GM12875 (cell line): ENCODE results near the gene CORO1A.
"Not testable (repeated sequence)": the region's sequence is repeated elsewhere in the genome, so short reads cannot be mapped to it uniquely, and the experiment has no call there.

Source experiments
- H3K4me3 ChIP-seq: one replicate; pipeline ENCODE4 v1.5.1; 2011; ENCODE audit warnings: low read depth, low read length, control low read depth
- TF ChIP-seq, protein P1 (sequence below): IDR thresholded peaks from 2 replicates; pipeline ENCODE4 v1.5.1; 2011; ENCODE audit warnings: low read depth, mild to moderate bottlenecking, control low read depth, inconsistent platforms, low read length, moderate library complexity, borderline replicate concordance; ENCODE audit not compliant: insufficient read depth

CORO1A gene

DNA sequence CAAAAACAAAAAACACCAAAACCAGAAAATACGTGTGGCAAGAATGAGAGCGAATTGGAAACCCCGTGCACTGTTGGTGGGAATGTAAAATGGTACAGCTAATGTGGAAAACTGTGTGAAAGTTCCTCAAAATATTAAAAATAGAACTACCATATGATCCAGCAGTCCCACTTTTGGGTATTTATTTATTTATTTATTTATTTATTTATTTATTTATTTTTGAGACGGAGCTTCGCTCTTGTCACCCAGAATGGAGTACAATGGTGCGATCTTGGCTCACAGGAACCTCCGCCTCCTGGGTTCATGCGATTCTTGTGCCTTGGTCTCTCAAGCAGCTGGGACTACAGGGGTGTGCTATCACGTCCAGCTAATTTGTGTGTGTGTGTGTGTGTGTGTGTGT lies 30.9 kb upstream of the CORO1A start:
- H3K4me3 ChIP-seq: no peak overlapping the region
- TF ChIP-seq, protein P1, sequence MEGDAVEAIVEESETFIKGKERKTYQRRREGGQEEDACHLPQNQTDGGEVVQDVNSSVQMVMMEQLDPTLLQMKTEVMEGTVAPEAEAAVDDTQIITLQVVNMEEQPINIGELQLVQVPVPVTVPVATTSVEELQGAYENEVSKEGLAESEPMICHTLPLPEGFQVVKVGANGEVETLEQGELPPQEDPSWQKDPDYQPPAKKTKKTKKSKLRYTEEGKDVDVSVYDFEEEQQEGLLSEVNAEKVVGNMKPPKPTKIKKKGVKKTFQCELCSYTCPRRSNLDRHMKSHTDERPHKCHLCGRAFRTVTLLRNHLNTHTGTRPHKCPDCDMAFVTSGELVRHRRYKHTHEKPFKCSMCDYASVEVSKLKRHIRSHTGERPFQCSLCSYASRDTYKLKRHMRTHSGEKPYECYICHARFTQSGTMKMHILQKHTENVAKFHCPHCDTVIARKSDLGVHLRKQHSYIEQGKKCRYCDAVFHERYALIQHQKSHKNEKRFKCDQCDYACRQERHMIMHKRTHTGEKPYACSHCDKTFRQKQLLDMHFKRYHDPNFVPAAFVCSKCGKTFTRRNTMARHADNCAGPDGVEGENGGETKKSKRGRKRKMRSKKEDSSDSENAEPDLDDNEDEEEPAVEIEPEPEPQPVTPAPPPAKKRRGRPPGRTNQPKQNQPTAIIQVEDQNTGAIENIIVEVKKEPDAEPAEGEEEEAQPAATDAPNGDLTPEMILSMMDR: no peak

DNA sequence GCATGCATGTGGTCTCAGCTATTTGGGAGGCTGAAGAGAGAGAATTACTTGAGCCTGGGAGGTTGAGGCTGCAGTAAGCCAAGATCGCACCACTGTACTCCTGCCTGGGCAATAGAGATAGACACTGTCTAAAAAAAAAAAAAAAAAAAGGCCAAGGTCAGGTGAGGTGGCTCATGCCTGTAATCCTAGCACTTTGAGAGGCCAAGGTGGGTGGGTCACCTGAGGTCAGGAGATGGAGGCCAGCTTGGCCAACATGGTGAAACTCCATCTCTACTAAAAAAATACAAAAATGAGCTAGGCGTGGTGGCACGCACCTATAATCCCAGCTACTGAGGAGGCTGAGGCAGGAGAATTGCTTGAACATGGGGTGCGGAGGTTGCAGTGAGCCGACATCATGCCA lies 28.2 kb upstream of the CORO1A start:
- TF ChIP-seq, protein P1: no peak
- no peak overlapping the region for H3K4me3 ChIP-seq

DNA sequence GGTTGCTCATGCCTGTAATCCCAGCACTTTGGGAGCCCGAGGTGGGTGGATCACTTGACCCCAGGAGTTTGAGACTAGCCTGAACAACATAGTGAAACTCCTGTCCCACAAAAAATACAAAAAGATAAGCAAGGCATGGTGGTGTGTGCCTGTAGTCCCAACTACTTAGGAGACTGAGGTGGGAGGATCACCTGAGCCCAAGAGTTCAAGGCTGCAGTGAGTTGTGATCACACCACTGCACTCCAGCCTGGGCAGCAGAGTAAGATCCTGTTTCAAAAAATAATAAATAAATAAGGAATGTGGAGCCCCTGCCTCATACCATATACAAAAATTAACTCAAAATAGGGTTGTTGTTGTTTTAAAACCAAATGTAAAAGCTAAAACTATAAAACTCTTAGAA lies 26.2 kb upstream of the CORO1A start:
- no peak overlapping the region for H3K4me3 ChIP-seq
- TF ChIP-seq, protein P1: no peak

DNA sequence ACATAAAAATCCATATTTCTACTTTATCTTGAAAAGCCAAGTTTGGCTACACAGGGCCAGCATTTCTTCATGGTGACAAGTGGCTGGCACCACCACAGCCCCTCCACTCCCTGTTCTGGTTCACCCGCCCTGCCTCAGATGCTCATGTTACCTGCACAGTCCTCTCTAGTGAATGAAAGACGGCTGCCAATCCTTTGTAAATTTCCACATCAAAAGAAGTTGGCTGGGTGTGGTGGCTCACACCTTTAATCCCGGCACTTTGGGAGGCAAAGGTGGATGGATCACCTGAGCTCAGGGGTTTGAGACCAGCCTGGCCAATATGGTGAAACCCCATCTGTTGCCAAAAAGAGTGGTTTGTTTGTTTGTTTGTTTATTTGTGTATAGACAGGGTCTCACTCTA lies 19.9 kb upstream of the CORO1A start:
- H3K4me3 ChIP-seq: no peak overlapping the region
- TF ChIP-seq, protein P1: no peak

DNA sequence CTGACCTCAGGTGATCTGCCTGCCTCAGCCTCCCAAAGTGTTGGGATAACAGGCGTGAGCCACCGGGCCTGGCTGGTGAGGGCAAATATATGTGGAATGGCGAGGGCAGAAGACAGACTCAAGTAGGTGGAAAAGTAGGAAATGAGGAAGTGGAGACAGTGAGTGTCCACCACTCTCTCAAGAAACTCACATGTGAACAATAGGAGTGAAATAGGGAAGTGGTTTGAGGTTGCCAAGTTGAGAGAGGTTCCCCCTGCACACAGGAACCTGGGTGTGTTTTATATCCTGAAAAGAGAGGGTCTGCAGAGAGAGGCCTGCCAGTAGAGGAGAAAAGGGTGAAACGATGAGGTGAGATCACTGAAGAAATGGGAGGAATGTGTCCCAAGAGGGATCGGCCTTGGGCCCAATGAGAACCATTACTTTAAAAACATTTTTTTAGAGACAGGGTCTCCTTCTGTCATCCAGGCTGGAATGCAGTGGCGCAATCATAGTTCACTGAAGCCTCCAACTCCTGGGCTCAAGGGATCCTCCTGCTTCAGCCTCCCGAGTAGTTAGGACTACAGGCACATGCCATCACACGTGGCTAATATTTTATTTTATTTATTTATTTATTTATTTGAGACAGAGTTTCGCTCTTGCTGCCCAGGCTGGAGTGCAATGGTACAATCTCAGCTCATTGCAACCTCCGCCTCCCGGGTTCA lies 17.1 kb upstream of the CORO1A start:
- no peak overlapping the region for H3K4me3 ChIP-seq
- TF ChIP-seq, protein P1: no peak

DNA sequence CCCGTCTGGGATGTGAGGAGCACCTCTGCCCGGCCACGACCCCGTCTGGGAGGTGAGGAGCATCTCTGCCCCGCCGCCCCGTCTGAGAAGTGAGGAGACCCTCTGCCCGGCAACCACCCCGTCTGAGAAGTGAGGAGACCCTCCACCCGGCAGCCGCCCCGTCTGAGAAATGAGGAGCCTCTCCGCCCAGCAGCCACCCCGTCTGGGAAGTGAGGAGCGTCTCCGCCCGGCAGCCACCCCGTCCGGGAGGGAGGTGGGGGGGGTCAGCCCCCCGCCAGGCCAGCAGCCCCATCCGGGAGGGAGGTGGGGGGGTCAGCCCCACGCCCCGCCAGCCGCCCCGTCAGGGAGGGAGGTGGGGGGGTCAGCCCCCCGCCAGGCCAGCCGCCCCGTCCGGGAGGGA lies 14.7 kb upstream of the CORO1A start:
- H3K4me3 ChIP-seq: not testable (repeated sequence)

DNA sequence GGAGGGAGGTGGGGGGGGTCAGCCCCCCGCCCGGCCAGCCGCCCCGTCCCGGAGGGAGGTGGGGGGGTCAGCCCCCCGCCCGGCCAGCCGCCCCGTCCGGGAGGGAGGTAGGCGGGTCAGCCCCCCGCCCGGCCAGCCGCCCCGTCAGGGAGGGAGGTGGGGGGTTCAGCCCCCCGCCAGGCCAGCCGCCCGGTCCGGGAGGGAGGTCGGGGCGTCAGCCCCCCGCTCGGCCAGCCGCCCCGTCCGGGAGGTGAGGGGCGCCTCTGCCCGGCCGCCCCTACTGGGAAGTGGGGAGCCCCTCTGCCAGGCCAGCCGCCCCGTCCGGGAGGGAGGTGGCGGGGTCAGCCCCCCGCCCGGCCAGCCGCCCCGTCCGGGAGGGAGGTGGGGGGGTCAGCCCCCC lies 14.0 kb upstream of the CORO1A start:
- not testable (repeated sequence) for H3K4me3 ChIP-seq

DNA sequence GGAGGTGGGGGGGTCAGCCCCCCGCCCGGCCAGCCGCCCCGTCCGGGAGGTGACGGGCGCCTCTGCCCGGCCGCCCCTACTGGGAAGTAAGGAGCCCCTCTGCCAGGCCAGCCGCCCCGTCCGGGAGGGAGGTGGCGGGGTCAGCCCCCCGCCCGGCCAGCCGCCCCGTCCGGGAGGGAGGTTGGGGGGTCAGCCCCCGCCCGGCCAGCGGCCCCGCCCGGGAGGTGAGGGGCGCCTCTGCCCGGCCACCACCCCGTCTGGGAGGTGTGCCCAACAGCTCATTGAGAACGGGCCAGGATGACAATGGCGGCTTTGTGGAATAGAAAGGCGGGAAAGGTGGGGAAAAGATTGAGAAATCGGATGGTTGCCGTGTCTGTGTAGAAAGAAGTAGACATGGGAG lies 13.3 kb upstream of the CORO1A start:
- H3K4me3 ChIP-seq: not testable (repeated sequence)

DNA sequence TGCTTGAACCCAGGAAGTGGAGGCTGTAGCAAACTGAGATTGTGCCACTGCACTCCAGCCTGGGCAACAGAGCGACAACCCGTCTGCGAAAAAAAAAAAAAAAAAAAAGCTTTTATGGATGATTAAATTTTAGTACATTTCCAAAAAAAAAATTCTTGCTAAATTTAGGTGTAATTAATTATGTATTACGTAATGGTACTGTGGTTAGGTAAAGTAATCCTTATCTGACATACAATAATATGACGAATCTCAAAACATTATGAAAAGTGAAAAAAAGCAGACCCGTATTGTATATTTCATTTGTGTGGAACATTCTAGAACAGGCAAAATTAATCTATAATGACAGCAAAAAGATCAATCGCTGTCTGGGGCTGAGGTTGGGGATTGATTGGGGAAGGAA lies 10.3 kb upstream of the CORO1A start:
- TF ChIP-seq, protein P1: no peak
- H3K4me3 ChIP-seq: no peak overlapping the region

DNA sequence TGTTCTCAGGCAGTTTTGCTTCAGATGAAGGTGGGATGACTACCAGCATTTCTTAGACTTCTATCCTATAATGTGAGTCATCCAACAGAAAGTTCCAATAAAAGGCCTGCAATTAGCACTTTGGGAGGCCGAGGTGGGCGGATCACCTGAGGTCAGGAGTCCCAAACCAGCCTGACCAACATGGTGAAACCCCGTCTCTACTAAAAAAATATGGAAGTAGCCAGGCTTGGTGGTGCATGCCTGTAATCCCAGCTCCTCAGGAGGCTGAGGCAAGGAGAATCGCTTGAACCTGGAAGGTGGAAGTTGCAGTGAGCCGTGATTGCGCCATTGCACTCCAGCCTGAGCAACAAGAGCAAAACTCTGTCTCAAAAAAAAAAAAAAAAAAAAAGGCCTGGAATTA lies 6.5 kb upstream of the CORO1A start:
- not testable (repeated sequence) for H3K4me3 ChIP-seq
